Osteocyte (in vitro differentiated cells): ENCODE results near the gene MIF4GD. TPM values are rescaled to one million over a fixed set of nuclear protein-coding genes. Genes with fewer than 3 reads are reported as not detected.
"Not testable (repeated sequence)": the region's sequence is repeated elsewhere in the genome, so short reads cannot be mapped to it uniquely, and the experiment has no call there.

Source experiments
- DNase-seq: peaks from one replicate; pipeline ENCODE4 v3.0.0; 2021; ENCODE audit warnings: mixed read lengths; ENCODE audit not compliant: unreplicated experiment; ENCODE audit errors: extremely low spot score
- H3K27ac Mint-ChIP-seq: one replicate; pipeline ENCODE4 v1.8.0; 2021; ENCODE audit warnings: mild to moderate bottlenecking, mixed read lengths; ENCODE audit not compliant: unreplicated experiment
- H3K27me3 Mint-ChIP-seq: one replicate; pipeline ENCODE4 v1.8.0; 2021; ENCODE audit warnings: mixed read lengths; ENCODE audit not compliant: unreplicated experiment
- H3K36me3 Mint-ChIP-seq: one replicate; pipeline ENCODE4 v1.8.0; 2021; ENCODE audit warnings: mixed read lengths; ENCODE audit not compliant: unreplicated experiment
- H3K4me1 Mint-ChIP-seq: one replicate; pipeline ENCODE4 v1.8.0; 2021; ENCODE audit warnings: mixed read lengths; ENCODE audit not compliant: unreplicated experiment
- H3K4me3 Mint-ChIP-seq: one replicate; pipeline ENCODE4 v1.8.0; 2021; ENCODE audit warnings: mild to moderate bottlenecking, moderate library complexity, mixed read lengths; ENCODE audit not compliant: unreplicated experiment
- H3K9me3 Mint-ChIP-seq: one replicate; pipeline ENCODE4 v1.8.0; 2021; ENCODE audit warnings: mixed read lengths; ENCODE audit not compliant: unreplicated experiment
- CTCF ChIP-seq: fragments of 200-600 bp; sonication (generic); IDR thresholded peaks from 2 replicates; pipeline ENCODE4 v1.5.0; 2021; ENCODE audit warnings: antibody characterized with exemption, mild to moderate bottlenecking, moderate library complexity
- total RNA-seq: library from RNA; stranded (reverse); gene quantifications from 2 replicates; pipeline ENCODE4 v1.2.1, GENCODE V29; 2021

The MIF4GD gene
- total RNA-seq, 1 donor from 2014 or later: 25.4 TPM

GRCh38 chr17:75261336-75262111 is 9.5 kb downstream of the MIF4GD start, which contains the start of the genes GGA3 and MRPS7:
Gene GGA3, minus strand, starts transcription at chr17:75261606. Its CDS starts 19 bp downstream, at chr17:75261587.
Gene MRPS7, plus strand, starts transcription at chr17:75261879. Its CDS starts 22 bp downstream, at chr17:75261901.
- no peak for TF ChIP-seq CTCF
- H3K4me3 Mint-ChIP-seq: peak within 1 kb of the TSS; percentile 99
- H3K27ac Mint-ChIP-seq: peak within 1 kb of the TSS; percentile 100
- peak; percentile 98 for DNase-seq
- no peaks in the 10 kb centered on the region for H3K9me3 Mint-ChIP-seq
- H3K4me1 Mint-ChIP-seq: peaks cover 38% of the 10 kb centered on the region
- H3K27me3 Mint-ChIP-seq: no peaks in the 10 kb centered on the region
- H3K36me3 Mint-ChIP-seq: peaks cover 15% of the 10 kb centered on the region

GRCh38 chr17:75260641-75261335 is 10.2 kb downstream of the MIF4GD start:
- Mint-ChIP-seq H3K4me3 (peak overlapping the region; percentile 99), H3K36me3 (peaks cover 11% of the 10 kb centered on the region), H3K27ac (peak overlapping the region; percentile 100), H3K4me1 (peaks cover 44% of the 10 kb centered on the region), H3K9me3 (no peaks in the 10 kb centered on the region), H3K27me3 (no peaks in the 10 kb centered on the region)
- DNase-seq: no peak
- peak; percentile 12 for TF ChIP-seq CTCF

GRCh38 chr17:75257228-75257627 is 13.8 kb downstream of the MIF4GD start:
- not testable (repeated sequence) for DNase-seq, H3K36me3 Mint-ChIP-seq, H3K27me3 Mint-ChIP-seq, H3K9me3 Mint-ChIP-seq, H3K4me3 Mint-ChIP-seq, H3K27ac Mint-ChIP-seq
- H3K4me1 Mint-ChIP-seq: peaks cover 34% of the 10 kb centered on the region

- not testable (repeated sequence) for H3K4me3 Mint-ChIP-seq, DNase-seq
- H3K4me1 Mint-ChIP-seq: peaks cover 30% of the 10 kb centered on the region
Measured at GRCh38 chr17:75255954-75256698, 14.9 kb downstream of the MIF4GD start.

GRCh38 chr17:75252039-75252816 is 18.8 kb downstream of the MIF4GD start:
- Mint-ChIP-seq H3K4me1 (peaks cover 19% of the 10 kb centered on the region), H3K27ac (peak overlapping the region; percentile 21), H3K9me3 (no peaks in the 10 kb centered on the region), H3K27me3 (no peaks in the 10 kb centered on the region), H3K36me3 (no peaks in the 10 kb centered on the region), H3K4me3 (no peak overlapping the region)
- no peak for TF ChIP-seq CTCF
- no peak for DNase-seq

More at GRCh38 chr17:75255954-75256698, 14.9 kb downstream of the MIF4GD start:
- not testable (repeated sequence) for H3K9me3 Mint-ChIP-seq, H3K27me3 Mint-ChIP-seq, H3K36me3 Mint-ChIP-seq
- H3K27ac Mint-ChIP-seq: peak overlapping the region; percentile 5
